Kasumi-1 (cell line): ENCODE measurements around the gene DDI2.

Experiments
- DNase-seq, 2 experiments: peaks; one replicate each; lab custom pipeline; 2025; lab: John Stamatoyannopoulos, UW

The DDI2 gene

DNA sequence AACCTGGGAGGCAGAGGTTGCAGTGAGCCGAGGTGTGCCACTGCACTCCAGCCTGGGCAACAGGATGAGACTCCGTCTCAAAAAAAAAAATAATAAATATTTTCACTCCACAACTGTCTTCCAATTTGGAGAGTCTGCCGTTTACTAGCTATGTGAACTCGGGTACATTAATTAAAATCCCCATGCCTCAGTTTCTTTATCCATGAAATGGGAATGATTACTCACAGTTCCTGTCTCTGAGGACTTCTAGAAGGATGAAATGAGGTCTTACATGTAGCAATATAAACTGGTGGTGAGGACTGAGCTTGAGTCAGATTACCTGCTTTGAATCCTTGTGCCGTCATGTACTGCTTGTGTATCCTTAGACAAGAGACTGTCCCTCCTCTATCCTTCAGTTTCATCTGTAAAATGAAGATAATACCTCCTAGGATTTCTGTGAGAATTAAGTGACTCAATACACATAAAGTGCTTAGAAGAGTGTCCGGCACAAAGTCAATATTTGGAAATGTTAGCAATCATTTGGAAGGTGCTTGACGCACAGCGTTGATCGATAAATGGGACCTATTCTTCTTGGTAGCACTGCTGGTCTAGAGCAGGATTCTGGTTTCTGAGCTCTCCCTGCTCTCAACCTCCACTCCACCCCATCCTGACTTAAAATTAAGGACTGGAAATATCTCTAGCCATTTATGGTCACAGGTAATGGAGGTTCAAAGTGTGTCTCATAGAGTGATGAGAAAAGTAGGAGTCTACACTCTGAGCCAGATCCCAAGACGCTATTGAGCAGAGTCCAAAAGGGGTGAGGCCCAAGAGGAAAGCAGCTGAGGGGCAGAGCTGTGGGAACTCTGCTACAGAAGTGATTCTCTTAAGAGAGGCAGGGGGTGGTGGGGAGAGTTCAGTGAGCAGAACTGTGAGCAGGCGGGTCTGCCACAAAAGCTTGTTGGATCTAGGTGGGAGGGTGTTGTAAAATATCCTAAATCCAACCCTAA lies 11.6 kb upstream of the DDI2 start:
- no peak for DNase-seq

DNA sequence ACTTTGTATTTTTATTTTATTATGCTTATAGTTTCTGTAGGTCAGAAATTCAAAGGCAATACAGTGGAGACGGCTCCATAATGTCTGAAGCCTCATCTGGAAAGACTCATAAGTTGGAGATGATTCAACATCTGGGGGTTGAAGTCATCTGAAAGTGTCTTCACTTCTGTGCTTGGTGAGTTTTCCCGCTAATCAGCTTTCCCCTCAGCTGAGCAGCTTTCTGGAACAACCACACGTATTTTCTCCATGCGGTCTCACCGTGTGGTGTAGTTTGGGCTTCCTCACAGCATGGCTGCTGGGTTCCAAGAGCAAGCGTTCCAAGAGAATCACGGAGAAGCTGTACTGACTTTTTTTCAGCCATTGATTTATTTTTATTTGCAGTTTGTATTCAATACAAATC lies 7.6 kb upstream of the DDI2 start:
- no peak for DNase-seq

DNA sequence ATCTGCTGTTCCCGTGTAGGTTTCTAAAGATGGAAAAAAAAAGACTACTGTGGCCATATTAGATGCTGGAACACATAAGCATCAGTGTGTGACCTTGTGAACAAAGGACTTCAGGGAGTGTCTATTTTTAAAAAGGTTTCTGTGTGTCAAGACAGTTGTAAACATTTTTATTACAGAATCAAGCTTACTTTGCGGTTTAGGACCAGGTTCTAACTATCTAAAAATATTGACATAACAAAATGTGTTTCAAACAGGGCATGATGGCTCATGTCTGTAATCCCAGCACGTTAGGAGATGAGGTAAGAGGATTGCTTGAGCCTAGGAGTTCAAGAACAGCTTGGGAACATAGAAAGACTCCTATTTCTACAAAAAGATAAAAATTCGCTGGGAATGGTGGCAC lies 7.1 kb upstream of the DDI2 start:
- DNase-seq, result no peak

DNA sequence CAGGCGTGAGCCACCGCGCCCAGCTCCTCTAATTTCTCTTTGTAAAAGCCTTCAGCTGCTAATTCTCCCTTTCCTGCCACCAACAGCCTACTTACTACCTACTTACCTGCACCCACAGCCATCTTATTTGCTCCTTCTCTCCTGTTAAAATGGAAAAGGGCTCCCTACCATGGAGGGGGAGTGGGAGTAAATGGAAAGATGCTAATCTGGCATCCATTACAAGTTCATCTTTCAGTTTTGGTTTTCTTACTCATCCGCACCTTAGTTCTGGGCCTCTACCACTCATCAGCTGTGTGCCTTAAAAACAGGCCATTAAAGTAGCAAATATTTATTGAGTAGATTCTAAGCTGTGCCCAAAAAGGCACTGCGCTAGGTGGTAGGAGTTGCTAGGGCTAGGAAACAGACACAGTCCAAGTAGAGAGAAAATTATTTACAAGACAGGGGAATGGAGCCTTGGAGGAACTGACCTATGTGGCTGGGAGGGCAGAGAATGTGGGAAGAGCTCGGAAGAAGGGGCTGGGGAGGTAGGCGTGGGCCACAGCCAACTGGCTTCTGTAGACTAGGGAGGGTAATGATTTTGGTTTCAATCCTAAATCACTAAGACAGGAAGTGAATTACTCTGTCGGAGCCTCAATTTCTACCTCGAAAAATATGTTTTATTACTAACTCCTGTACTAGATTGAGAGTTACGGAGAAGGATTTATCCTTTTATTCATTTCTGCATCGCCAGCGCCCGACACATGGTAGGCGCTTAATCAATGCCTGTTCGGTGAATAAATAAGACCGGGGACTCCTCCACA lies 685 bp upstream of the DDI2 start:
- no peak for DNase-seq

DNA sequence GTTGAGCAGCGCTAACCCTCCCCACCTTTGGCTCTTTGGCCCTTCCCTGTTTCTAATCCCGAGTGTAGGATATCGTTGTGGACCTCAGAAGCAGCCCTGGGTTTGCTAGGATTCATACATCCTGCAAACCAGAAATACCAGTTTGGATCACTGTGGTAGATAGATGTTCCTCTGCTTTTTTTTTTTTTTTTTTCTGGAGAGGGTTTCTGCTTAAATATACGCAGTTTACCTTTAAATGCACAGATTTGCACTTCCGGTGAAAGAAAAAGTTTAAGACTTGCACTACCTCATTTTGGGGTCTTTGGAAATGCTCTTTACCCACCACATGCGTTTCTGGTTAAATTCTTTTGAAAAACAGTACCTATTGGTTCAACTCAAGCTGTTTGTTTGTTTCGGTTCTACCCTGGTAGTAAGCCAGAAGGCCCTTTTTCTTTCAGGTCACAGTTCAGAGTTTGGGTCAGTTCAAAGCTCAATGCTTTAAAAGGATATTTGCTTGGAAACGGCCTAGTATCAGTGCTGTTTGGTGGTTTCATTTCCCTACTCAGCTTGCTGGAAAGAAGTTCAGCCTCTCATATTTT lies 908 bp downstream of the DDI2 start:
- no peak for DNase-seq

DNA sequence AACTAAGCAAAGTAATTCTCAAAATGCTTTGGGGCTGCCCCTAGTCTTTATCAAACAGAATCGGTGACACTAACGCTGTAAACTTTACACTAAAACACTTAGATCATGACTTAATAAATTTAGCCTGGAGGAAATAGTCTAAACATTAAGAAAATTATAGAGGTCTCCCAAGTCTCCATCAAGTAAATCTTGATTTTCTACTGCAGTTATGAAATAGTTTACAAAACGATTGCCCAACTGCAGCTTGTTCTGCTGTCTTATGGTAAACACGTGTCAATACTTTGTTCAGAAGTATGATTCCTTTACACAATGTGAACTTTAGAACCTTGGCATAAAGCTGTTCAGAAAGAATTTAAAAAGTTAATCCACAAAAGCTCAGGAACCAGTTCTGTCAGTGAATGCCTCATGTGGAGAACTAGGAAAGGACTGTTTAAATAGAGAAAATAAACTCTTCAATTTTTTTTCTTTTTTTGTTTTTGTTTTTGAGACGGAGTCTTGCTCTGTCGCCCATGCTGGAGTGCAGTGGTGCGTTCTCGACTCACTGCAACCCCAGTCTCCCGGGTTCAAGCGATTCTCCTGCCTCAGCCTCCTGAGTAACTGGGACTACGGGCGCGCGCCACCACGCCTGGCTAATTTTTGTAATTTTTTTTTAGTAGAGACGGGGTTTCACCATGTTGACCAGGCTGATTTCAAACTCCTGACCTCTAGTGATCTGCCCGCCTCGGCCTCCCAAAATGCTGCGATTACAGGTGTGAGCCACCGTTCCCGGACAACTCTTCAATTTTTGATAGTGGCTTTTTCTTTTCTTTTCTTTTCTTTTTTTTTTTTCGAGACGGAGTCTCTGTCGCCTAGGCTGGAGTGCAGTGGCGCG lies 1.6 kb downstream of the DDI2 start:
- DNase-seq, result no peak

DNA sequence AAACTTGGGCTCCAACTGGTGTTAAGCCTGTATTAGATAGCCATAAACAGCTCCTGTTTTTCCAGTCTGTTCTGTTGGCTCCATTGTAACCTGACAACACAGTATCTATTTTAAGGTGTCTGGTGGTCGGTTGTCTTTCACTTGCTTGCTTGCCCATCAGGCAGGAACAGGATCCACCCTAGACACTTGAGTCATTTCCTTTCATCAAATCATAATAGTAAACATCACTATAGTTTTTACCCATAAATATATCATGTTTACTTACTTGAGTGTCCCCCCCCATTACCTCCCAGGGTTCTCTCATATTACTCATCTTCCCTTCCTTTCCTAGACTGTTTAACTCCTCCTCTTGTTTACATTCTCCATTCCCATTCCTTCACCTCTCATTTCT lies 2.9 kb downstream of the DDI2 start:
- DNase-seq, result no peak

DNA sequence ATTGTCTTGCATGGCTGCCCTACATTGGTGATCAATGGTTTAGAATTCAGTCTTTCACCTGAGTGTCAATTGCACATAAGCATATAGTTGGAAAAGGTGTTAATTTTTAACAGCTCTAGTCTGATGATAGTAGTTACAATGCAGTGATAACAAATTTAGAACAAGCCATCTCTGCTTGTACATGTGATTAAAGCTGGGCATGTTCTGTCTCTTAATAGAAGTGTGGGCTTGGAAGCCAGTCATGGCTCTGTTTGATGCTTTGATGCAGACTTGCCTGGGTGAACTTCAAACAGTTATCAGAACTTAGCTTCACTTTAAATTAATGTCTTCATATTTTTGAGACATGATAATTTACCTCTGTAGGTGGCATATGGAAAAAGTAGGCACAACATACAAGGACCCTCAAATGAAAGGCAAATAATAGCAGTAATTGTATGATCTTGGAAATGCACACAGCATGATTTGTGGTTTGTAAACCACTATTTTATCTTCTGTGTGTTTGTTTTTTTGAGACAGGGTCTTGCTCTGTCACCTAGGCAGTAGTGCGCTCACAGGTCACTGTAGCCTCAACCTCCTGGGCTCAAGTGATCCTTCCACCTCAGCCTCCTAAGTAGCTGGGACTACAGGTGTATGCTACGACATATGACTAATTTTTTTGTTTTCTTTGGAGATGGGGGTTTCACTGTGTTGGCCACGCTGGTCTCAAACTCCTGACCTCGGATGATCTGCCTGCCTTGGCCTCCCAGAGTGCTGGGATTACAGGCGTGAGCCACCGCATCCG lies 3.8 kb downstream of the DDI2 start:
- DNase-seq, result no peak

DNA sequence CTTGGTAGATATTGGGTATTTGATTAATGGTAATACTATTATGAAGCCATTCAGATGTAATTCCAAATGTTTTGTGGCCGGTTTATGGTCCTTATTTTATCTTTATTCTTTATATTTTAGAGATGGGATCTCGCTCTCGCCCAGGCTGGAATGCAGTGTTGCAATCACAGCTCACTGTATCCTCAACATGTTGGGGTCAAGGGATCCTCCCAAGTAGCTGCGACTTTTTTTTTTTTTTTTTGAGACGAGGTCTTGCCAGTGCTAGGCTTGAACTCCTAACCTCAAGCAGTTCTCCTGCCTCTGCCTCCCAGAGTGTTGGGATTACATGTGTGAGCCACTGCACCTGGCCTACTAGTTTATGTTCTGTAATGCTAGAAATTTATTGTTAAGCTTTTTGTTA lies 4.7 kb downstream of the DDI2 start:
- DNase-seq, result no peak

DNA sequence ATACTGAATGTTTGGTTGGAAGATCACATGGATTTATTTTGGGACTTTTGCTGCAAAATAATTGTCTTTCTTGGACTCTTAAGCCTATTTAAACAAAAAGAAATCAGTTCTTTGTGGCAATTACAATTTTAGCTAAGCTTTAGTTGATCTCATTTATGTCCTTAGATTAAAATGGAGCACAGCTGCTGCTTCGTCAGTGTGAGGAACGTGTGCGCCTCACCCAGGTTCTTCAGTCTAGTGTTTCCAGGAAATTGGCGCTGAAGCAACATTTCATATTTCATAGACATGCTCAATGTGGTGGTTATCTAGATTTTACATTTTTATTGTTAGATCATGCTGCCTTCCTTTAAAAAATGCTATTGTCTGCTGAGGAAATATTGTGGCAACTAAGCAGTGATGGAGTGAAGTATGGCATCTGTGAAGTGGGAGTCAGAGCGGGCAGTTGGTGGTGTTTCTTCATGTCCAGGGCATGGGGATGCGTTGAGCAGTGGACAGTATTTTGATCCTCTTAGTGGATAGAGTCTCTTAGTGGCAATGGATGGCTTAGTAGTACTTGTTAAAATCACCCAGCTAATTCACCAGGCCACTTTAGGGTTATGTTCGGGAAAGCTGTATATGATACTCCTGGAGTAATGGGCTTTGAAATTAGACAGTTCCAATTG lies 5.6 kb downstream of the DDI2 start:
- DNase-seq, result no peak

DNA sequence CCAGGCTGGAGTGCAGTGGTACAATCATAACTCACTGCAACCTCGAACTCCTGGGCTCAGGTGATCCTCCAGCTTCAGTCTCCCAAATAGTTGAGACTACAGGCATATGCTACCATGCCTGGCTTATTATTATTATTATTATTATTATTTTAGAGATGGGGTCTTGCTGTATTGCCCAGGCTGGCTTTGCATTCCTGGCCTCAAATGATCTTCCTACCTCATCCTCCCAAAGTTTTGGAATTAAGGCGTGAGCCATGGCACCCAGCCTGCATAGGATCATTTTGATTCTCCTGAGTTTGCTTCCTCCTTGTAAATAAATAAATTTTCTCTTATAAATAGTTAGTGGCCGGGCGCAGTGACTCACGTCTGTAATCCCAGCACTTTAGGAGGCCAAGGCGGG lies 6.2 kb downstream of the DDI2 start:
- no peak for DNase-seq

DNA sequence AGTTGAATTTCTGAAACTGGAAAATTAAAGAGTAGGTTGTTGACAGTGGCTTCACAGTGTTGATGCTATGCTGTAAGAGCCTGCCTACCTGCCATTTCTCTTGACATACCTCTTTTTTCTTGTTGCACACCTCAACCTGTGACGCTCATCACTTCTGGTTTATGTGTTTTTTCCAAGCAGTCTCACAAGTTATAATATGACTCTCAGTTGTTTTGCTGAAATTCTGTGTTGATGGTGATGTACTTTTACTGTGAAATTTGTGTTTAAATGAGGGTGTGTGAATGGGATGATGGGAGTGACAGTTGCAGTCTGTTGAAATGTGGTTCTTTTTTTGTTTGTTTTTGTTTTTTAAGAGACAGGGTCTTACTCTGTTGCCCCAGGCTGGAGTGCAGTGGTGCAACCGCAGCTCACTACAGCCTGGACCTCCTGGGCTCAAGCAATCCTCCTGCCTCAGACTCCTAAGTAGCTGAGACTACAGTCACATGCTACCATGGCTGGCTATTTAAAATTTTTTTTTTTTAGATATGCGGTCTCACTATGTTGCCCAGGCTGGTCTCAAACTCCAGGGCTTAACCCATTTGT lies 7.0 kb downstream of the DDI2 start:
- no peak for DNase-seq

DNA sequence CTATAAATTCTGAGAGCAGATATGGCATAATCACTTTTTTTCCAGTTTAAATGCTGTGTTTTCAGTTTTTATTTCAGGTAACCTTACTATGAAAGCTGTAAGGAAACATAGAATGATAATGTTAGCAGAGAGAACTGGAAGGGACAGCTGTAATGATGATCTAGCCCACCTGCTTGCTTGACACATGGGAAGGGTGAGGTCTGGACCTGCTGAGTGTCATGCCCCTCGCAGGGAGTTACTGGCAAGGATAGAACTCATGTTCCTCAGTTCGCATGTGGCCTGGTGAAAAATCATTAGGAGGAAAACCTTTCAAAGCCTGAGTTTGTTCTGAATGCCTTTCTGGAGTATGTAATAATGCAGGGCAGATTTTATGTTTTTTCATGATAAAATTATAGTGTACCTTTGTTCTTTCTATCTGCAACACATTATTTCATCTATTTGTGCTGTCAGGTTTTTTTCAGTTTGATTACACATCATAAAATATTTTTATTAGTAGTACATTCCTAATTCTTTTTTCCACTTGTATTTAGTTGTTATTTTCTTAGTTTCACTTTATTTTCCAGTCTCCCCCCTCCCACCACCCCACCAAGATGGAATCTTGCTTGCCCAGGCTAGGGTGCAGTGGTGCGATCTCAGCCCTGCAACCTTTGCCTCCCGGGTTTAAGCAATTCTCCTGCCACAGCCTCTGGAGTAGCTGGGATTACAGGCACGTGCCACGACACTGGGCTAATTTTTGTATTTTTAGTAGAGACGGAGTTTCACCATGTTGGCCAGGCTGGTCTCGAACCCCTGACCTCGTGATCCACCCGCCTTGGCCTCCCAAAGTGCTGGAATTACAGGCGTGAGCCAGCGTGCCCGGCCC lies 8.0 kb downstream of the DDI2 start:
- DNase-seq, result no peak

DNA sequence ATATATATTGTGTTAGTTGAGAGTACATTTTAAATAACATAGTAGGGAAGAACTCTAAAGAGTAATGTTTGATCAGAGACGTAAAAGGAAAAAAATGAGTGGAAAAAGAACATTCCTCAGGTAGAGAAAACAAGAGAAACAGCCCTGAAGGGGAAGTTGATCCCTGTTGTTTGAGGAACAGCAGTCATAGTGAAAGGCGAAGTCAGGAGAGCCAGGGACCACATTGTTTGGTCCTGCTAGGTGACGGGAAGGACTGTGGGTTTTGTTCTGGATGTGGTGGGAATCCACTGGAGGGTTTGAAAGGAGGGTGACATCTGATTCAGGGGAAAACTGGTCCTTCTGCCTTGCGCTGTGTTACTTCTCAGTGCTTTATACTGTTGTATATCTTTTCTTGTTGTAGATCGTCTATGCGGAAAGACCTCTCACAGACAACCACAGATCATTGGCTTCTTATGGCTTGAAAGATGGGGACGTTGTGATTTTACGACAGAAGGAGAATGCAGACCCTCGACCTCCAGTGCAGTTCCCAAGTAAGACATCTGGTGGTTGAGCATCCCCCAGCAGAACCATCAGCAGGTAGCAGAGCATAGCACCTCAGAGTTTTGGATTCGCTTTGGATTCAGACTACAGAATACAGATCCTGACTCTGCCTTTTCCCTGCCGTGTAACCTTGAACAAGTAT lies 9.2 kb downstream of the DDI2 start:
- no peak for DNase-seq

DNA sequence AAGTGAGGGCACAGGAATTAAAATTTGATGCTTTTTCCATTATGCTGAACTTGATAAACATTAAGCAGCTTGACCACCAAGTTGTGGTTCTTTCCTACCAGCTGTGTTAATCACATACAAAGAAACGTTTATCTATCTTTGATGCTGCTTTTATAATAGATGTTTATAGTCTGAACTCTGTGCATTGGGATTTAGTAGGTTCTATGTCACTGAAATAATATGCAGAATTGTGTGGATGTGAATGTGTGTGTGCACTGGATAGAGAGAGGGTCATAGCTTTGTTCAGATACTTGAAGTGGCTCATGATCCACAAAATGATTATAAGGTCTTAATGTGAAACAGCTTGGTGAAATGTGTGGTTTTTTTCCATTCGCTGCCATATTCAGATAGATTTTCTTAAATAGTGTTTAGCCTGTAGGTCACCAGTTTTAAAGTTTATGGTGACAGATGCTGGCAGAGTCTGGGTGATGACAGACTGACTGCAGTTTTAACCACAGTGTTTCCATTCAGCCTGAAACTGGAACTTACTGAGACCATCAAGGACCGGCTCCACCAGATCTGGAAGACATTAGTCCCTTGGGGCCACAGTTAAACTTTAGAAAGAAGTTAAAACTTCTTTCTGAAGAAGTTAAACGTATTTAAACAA lies 10.2 kb downstream of the DDI2 start:
- DNase-seq, result no peak

DNA sequence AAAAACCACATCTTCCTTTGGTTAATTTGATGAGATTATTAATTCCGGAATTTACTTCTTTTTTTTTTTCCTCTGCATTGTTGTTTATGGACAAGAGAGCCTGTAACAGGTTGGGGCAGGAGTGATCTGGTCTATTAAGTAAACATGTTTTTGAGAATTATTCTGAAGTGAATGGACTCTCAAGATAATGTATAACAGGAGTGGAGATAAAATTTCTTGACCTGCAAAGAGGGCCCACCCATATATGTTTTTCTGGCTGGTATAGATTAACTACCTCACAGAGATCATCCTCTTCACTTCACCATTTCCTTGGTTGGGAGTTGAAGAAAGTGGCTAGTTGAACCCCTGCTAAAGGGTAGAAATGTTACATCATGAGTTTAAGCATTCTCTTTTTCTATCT lies 10.7 kb downstream of the DDI2 start:
- DNase-seq, result no peak

DNA sequence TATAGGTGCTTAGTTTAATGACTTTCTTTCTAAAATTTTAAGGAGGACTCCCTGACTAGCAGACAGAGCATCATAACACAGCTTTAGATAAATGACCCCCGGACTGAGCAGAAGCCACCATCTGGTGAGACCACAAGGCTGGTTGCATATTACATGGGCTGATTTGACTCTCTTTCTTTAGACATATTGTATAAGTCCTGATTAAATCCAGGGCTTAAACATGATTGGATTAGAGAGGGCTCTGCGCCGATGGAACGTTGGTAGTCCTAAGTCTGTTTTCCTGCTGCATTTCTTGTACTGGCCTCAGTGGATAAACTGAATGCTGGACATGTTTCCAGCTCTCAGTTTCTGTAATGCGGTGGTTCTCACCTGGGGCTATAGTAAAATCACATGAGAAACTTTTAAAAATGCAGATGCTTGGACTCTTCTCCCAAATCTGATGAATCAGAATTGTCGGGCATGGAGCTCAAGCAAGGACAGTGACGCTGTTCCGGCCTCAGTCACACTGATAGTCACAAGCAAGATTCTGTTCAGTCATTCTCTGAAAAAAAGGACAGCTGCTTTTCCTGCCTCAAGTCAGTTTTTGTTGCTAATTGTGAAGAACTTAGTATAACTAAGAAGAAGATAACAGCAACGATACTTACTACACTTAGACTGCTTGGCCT lies 16.6 kb downstream of the DDI2 start:
- DNase-seq, result no peak
